ENCODE results near the gene ESD. TPM values are rescaled to one million over a fixed set of nuclear protein-coding genes. Genes with fewer than 3 reads are reported as not detected.

The ESD gene
- total and polyA plus RNA-seq, 2 donors (not counting 3 experiments of a cell fraction or from before 2014, with no cell fraction given): 45.3 to 81.1 TPM

DNA sequence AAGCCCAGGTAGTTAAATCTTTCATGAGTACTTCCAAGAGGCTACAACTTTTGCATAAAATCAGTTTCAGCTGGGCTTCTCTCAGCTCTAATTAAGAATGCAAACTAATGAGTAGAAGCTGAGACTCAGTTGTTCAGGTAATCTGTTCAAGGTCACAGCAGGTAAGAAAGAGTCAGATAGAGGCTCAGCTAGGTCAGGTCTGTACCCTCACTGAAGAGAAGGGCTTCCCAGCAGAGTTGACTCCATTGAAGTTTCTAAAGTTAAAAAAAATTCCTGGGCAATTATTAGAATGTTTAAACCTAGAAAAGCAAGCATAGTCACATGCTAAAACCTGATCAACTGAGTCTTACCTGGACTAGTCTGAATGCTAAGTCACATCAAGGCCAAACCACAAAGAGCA is 42.1 kb downstream of the ESD start:
- no peaks in the 10 kb centered on the region for H3K9me1 ChIP-seq (replicated peaks; ENCODE audit: control insufficient read depth, extremely low read depth, insufficient read depth, low read length)
- H3K36me3 ChIP-seq (ENCODE audit: control insufficient read depth in 2 of 2, extremely low read depth in 1 of 2, insufficient read depth in 2 of 2, low read length in 2 of 2): peaks cover 0 to 3% of the 10 kb centered on the region in 2 experiments
- H3K27ac ChIP-seq (ENCODE audit: insufficient read depth, low read depth, low read length): no peak overlapping the region
- H4K20me1 ChIP-seq (replicated peaks; ENCODE audit: control insufficient read depth, extremely low read depth, insufficient read depth, low read length): no peaks in the 10 kb centered on the region
- H3K27me3 ChIP-seq (ENCODE audit: control insufficient read depth in 2 of 2, insufficient read depth in 2 of 2, low read length in 2 of 2): peaks cover 0 to 4% of the 10 kb centered on the region in 2 experiments
- no peak for DNase-seq (ENCODE audit: low read depth, low spot score)
- BruUV-seq (replicated peaks): no TSS peak
- no peak overlapping the region for H3K4me3 ChIP-seq (replicated peaks in 1 of 3; ENCODE audit: insufficient read depth in 1 of 3, low read depth in 1 of 3, low read length in 3 of 3)
- TF ChIP-seq EZH2 (IDR thresholded peaks at IDR 0.05; ENCODE audit: borderline replicate concordance, low read depth, low read length, severe bottlenecking) (no peak), FOS (IDR thresholded peaks at IDR 0.05; ENCODE audit: borderline replicate concordance, insufficient read depth, low read length) (no peak), JUN (IDR thresholded peaks at IDR 0.05; ENCODE audit: borderline replicate concordance, insufficient read depth, insufficient read length, low read depth) (no peak), MYC (IDR thresholded peaks at IDR 0.05; ENCODE audit: low read depth, low read length) (no peak), POLR2A (IDR thresholded peaks at IDR 0.05; ENCODE audit: low read depth, low read length) (no peak), POLR2AphosphoS5 (IDR thresholded peaks at IDR 0.05; ENCODE audit: insufficient read depth, low read depth, low read length) (no peak), GATA2 (IDR thresholded peaks at IDR 0.05; ENCODE audit: insufficient read depth, insufficient read length, low read depth, low read length) (no peak)
- TF ChIP-seq, protein P1, sequence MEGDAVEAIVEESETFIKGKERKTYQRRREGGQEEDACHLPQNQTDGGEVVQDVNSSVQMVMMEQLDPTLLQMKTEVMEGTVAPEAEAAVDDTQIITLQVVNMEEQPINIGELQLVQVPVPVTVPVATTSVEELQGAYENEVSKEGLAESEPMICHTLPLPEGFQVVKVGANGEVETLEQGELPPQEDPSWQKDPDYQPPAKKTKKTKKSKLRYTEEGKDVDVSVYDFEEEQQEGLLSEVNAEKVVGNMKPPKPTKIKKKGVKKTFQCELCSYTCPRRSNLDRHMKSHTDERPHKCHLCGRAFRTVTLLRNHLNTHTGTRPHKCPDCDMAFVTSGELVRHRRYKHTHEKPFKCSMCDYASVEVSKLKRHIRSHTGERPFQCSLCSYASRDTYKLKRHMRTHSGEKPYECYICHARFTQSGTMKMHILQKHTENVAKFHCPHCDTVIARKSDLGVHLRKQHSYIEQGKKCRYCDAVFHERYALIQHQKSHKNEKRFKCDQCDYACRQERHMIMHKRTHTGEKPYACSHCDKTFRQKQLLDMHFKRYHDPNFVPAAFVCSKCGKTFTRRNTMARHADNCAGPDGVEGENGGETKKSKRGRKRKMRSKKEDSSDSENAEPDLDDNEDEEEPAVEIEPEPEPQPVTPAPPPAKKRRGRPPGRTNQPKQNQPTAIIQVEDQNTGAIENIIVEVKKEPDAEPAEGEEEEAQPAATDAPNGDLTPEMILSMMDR (IDR thresholded peaks at IDR 0.05; ENCODE audit: extremely low read depth in 1 of 2, insufficient read depth in 1 of 2, low read depth in 1 of 2, low read length in 2 of 2): no peak
- TF ChIP-seq, protein P2, sequence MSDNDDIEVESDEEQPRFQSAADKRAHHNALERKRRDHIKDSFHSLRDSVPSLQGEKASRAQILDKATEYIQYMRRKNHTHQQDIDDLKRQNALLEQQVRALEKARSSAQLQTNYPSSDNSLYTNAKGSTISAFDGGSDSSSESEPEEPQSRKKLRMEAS (IDR thresholded peaks at IDR 0.05; ENCODE audit: insufficient read depth, insufficient read length): no peak
- ChIA-PET CTCF (interaction anchor here (0.8 to 1.2 kb wide), 2 partner anchors 10 to 263 kb away, joined by 3 read pairs; no protein-coding TSS in a partner anchor), POLR2A (no interaction called here)
- intact Hi-C loops (cut with micrococcal nuclease) (no loop called here), dilution Hi-C loops (cut with MboI; ENCODE audit: extremely low pct_ligation_motif_present, low sequenced_read_pairs) (no loop called here)
- FAIRE-seq: no peak
- H3K4me2 ChIP-seq (ENCODE audit: insufficient read depth, low read length): no peak overlapping the region
- no peaks in the 10 kb centered on the region for H3K79me2 ChIP-seq (ENCODE audit: control insufficient read depth, insufficient read depth, low read length)
- no peaks in the 10 kb centered on the region for H3K4me1 ChIP-seq (ENCODE audit: control insufficient read depth, extremely low read depth, insufficient read depth, low read length)
- H3K9me3 ChIP-seq (replicated peaks; ENCODE audit: control insufficient read depth, insufficient read depth, low read length): no peaks in the 10 kb centered on the region
- no peak overlapping the region for H2AFZ ChIP-seq (ENCODE audit: low read depth, low read length)
- no peak overlapping the region for H3K9ac ChIP-seq (replicated peaks; ENCODE audit: extremely low read depth, insufficient read depth, low read length)

All from endothelial cell of umbilical vein (primary cell).